Duodenal mucosa (tissue), 2 donors: ENCODE data around the gene WFDC6.

Experiments used
- H3K27ac ChIP-seq: one replicate; pipeline ENCODE4 v1.7.0; 2013; ENCODE audit warnings: low read depth, low read length
- H3K27me3 ChIP-seq, 2 donors: one replicate each; pipeline ENCODE4 v1.7.0; 2013; ENCODE audit warnings: low read length in 2 of 2, control low read depth in 1 of 2; ENCODE audit not compliant: insufficient read depth in 2 of 2, control insufficient read depth in 1 of 2
- H3K36me3 ChIP-seq, 2 donors: one replicate each; pipeline ENCODE4 v1.7.0; 2013; ENCODE audit warnings: low read length in 2 of 2, control low read depth in 1 of 2; ENCODE audit not compliant: insufficient read depth in 2 of 2, control insufficient read depth in 1 of 2
- H3K4me1 ChIP-seq, 2 donors: one replicate each; pipeline ENCODE4 v1.7.0; 2013; ENCODE audit warnings: low read length in 2 of 2, control low read depth in 1 of 2; ENCODE audit not compliant: insufficient read depth in 2 of 2, control insufficient read depth in 1 of 2
- H3K4me3 ChIP-seq, 2 donors: one replicate each; pipeline ENCODE4 v1.7.0; 2013; ENCODE audit warnings: low read length in 2 of 2, low read depth in 1 of 2
- H3K9ac ChIP-seq, 2 donors: one replicate each; pipeline ENCODE4 v1.7.0; 2013; ENCODE audit warnings: low read length in 2 of 2, low read depth in 1 of 2
- H3K9me3 ChIP-seq, 2 donors: one replicate each; pipeline ENCODE4 v1.7.0; 2013; ENCODE audit warnings: low read length in 2 of 2, control low read depth in 1 of 2; ENCODE audit not compliant: control insufficient read depth in 1 of 2

WFDC6 gene

GRCh38 chr20:45564760-45565276 lies 25.5 kb upstream of the WFDC6 start:
- no peaks in the 10 kb centered on the region for H3K9me3 ChIP-seq
- no peak overlapping the region for H3K4me3 ChIP-seq
- no peaks in the 10 kb centered on the region for H3K4me1 ChIP-seq
- no peak overlapping the region for H3K27ac ChIP-seq
- peaks cover 3 to 6% of the 10 kb centered on the region in 2 donors for H3K27me3 ChIP-seq
- no peak overlapping the region for H3K9ac ChIP-seq
- H3K36me3 ChIP-seq = no peaks in the 10 kb centered on the region

DNA sequence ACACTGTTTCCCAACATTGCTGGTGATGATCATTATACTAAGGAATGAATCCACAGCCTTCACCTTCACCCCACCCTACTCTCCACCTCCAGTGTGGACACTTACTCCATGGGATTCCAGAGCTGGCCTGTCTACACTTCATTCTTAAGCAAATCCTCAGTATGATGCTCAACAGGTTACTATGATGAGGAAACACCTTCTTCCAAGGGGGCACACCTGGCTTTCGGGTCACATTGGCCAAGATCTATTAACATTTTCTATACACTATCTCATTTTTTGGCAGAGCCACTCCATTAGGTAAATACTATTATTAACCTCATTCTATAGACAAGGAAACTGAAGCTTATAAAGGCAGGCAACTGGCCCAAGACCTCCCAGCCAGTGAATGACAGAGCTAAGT lies 15.9 kb upstream of the WFDC6 start:
- no peaks in the 10 kb centered on the region for H3K27me3 ChIP-seq

DNA sequence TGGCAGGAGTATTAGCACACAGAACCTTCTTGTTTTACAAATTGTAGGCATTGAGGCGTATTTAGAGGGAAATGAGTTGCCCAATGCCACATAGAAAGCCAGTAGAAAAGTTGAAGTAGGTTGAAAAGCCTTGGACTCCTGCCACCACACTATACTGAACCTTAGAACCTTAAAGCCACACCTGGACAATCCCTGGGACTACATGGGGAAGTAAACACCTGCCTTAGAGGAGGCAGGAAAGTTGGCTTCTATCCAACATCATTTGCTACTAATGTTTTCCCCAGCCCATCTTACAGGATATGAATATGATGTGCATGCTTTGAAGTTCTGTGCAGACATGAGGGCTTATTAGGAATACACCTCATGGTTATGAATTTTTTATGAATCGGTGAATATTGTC lies 13.2 kb upstream of the WFDC6 start:
- no peak overlapping the region for H3K4me3 ChIP-seq
- no peaks in the 10 kb centered on the region for H3K27me3 ChIP-seq
- no peaks in the 10 kb centered on the region for H3K36me3 ChIP-seq
- H3K27ac ChIP-seq = no peak overlapping the region
- no peak overlapping the region for H3K9ac ChIP-seq
- H3K9me3 ChIP-seq = no peaks in the 10 kb centered on the region
- peaks cover 4 to 6% of the 10 kb centered on the region in 2 donors for H3K4me1 ChIP-seq

More for the DNA sequence above, 15.9 kb upstream of the WFDC6 start:
- H3K4me1 ChIP-seq = peaks cover 4 to 6% of the 10 kb centered on the region in 2 donors
- H3K27ac ChIP-seq = no peak overlapping the region
- no peak overlapping the region for H3K9ac ChIP-seq
- no peaks in the 10 kb centered on the region for H3K9me3 ChIP-seq
- H3K4me3 ChIP-seq = no peak overlapping the region
- no peaks in the 10 kb centered on the region for H3K36me3 ChIP-seq

DNA sequence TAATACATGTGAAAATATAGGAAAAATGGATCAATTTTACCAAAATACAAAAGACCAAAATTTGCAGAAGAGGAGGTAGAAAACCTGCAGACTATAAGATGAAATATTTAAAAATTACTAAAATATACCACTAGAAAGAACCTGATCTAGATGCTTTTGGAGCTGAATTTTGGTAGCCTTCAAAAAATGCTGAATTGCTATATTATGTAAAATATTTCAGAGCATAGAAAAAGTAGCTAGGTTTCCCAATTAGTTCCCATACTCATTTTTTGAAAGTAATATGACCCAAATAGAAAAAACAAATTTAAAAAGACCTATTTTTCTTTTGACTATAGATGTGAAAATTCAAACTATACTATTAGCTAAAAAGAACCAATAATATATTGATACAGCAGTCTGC lies 11.5 kb upstream of the WFDC6 start:
- Histone ChIP-seq H3K9me3 (no peaks in the 10 kb centered on the region), H3K4me3 (no peak overlapping the region), H3K36me3 (no peaks in the 10 kb centered on the region), H3K27me3 (peaks cover 0 to 4% of the 10 kb centered on the region in 2 donors), H3K9ac (no peak overlapping the region), H3K4me1 (peaks cover 4 to 6% of the 10 kb centered on the region in 2 donors), H3K27ac (no peak overlapping the region)

DNA sequence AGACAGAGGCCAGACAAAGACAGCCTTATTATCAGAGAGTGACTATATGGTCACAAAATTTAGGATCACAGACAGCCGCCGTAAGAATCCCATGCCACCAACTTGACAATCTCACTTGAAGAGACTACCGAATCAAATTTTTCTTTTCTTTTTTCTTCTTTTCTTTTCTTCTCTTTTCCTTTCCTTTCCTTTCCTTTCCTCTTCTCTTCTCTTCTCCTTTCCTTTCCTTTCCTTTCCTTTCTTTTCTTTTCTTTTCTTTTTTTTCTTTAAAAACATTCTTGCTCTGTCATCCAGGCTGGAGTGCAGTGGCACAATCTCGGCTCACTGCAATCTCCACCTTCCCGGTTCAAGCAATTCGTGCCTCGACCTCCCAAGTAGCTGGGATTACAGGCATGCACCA lies 9.1 kb upstream of the WFDC6 start:
- Histone ChIP-seq H3K4me1 (peaks cover 4 to 6% of the 10 kb centered on the region in 2 donors), H3K4me3 (no peak overlapping the region), H3K27ac (no peak overlapping the region), H3K27me3 (peaks cover 0 to 4% of the 10 kb centered on the region in 2 donors), H3K9me3 (no peaks in the 10 kb centered on the region), H3K9ac (no peak overlapping the region), H3K36me3 (no peaks in the 10 kb centered on the region)

DNA sequence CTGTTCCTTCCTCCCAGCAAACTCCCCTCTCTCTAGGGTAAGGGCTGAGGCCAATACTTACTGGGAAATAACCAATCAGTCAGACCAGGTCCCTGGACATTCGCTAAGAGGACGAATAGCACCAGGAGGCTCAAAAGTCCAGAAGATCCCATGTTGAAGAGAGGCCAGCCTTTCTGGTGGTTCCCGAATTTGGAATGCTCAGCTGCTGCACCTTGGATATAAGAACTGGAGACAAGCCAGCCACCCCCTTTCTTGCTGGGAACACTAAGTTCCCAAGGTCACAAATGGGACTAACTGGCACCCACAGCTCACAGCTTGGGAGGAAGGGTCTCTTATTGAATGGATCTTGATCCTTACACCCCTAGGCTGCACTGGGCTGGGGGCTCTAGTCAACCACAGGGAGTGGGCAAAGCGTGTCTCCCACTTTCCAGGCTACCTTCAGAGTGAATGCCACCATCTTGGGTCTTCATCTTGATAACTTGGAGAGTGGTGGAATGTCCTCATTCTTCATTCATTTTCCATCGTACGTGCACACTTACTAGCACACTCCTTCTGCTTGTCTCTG lies 8.0 kb upstream of the WFDC6 start, which contains the start of gene EPPIN:
Gene EPPIN, minus strand, starts transcription at position 196 of the 565 bp plus-strand sequence. Its CDS starts 44 bp downstream, at position 152.
- Histone ChIP-seq H3K4me3 (no peak within 1 kb of the TSS), H3K9me3 (no peaks in the 10 kb centered on the region), H3K27ac (no peak within 1 kb of the TSS), H3K4me1 (peaks cover 0 to 4% of the 10 kb centered on the region in 2 donors), H3K36me3 (no peaks in the 10 kb centered on the region), H3K9ac (no peak within 1 kb of the TSS), H3K27me3 (peaks cover 0 to 11% of the 10 kb centered on the region in 2 donors)

DNA sequence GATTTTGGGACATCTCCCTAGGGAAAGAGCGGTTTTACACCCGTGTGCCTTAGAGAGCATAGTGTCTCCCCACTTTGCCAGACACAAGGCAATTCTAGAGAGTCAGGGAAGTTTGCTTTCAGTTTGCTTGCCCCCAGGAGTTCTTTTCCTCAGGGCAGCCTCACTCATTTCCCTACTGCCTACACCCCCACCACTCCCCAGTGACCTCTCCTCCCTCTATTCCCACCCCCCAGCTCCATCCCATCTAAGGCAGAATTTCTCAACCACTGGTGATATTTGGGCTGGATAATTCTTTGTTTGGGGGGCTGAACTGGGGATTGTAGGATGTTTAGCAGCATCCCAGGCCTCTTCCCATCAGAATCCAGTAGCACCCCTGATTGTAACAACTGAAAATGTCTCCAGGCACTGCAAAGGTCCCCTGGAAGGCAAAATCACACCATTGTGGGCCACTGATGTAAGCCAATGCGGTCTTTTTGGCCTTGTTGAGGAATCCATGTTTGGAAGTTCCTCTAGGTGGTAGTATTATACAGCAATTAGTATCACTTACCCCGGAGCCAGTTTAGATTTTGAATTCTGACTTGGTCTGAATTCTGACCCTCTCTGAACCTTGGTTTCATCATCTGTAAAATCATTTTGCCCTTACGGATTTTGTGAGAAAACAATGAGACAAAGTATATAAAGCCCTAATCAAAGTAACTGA lies 6.6 kb upstream of the WFDC6 start:
- H3K9me3 ChIP-seq = no peaks in the 10 kb centered on the region
- H3K36me3 ChIP-seq = no peaks in the 10 kb centered on the region
- no peaks in the 10 kb centered on the region for H3K4me1 ChIP-seq
- H3K27ac ChIP-seq = no peak overlapping the region
- H3K4me3 ChIP-seq = no peak overlapping the region
- H3K9ac ChIP-seq = no peak overlapping the region
- peaks cover 0 to 11% of the 10 kb centered on the region in 2 donors for H3K27me3 ChIP-seq

DNA sequence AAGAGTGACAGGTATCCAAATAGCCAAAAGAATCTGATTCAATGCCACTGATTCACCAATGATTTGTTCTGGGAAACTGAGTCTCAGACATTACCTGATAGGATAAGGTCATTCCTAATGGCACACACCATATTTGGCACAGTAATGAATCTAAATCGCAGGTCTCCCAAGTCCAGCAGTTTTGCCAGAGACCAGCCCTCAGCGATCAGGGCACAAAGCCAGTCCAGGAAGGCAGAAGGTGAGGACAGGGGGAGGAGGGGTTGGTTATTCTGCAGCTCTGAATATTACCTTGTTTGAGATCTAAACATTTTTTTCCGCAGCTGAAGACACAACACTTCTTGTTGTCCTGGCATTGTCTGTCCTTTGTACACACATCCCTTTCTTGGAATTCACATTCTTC lies 6.1 kb upstream of the WFDC6 start:
- H3K27me3 ChIP-seq = peaks cover 0 to 11% of the 10 kb centered on the region in 2 donors
- H3K9ac ChIP-seq = no peak overlapping the region
- H3K27ac ChIP-seq = no peak overlapping the region
- no peaks in the 10 kb centered on the region for H3K36me3 ChIP-seq
- H3K4me1 ChIP-seq = no peaks in the 10 kb centered on the region
- H3K9me3 ChIP-seq = no peaks in the 10 kb centered on the region
- H3K4me3 ChIP-seq = no peak overlapping the region

- H3K9me3 ChIP-seq = no peaks in the 10 kb centered on the region
- H3K27ac ChIP-seq = no peak overlapping the region
- H3K4me1 ChIP-seq = no peaks in the 10 kb centered on the region
- H3K36me3 ChIP-seq = no peaks in the 10 kb centered on the region
- peaks cover 13 to 16% of the 10 kb centered on the region in 2 donors for H3K27me3 ChIP-seq
- H3K4me3 ChIP-seq = no peak overlapping the region
- no peak overlapping the region for H3K9ac ChIP-seq
Observed at GRCh38 chr20:45538209-45538799, 978 bp downstream of the WFDC6 start.

- H3K27me3 ChIP-seq = peaks cover 4 to 15% of the 10 kb centered on the region in 2 donors
- H3K4me1 ChIP-seq = no peaks in the 10 kb centered on the region
- H3K9ac ChIP-seq = no peak overlapping the region
- H3K9me3 ChIP-seq = no peaks in the 10 kb centered on the region
- no peaks in the 10 kb centered on the region for H3K36me3 ChIP-seq
- H3K27ac ChIP-seq = no peak overlapping the region
- no peak overlapping the region for H3K4me3 ChIP-seq
Observed at GRCh38 chr20:45527294-45527693, 12.0 kb downstream of the WFDC6 start.
